HCT116 (cell line): ENCODE measurements around the gene CERS3. TPM values are rescaled to one million over a fixed set of nuclear protein-coding genes. Genes with fewer than 3 reads are reported as not detected.

Source experiments
- ATAC-seq: fragments of 200-7000 bp; cut with Tn5 transposase; 2 replicates; pipeline ENCODE4 v1.9.1; 2020; ENCODE audit warnings: mild to moderate bottlenecking, moderate library complexity
- BruUV-seq: library from RNA; stranded (reverse); fragments of 400-500 nt; replicated peaks from 2 replicates; lab custom pipeline; 2021; lab: Mats Ljungman, UMichigan
- CTCF ChIA-PET: fragments of 300-600 bp; sonication (Branson Sonifier 250); formaldehyde crosslinking; loops from one replicate; lab custom pipeline; 2021; ENCODE audit warnings: antibody characterized with exemption; lab: Charles Lee
- POLR2A ChIA-PET: fragments of 300-600, 350-600 bp; sonication (Branson Sonifier 250); formaldehyde crosslinking; loops from one replicate; lab custom pipeline; 2021; ENCODE audit warnings: antibody characterized with exemption; lab: Charles Lee
- RAD21 ChIA-PET, 2 experiments: fragments of 300-600 bp; sonication (Branson Sonifier 250); formaldehyde crosslinking; loops; one replicate each; lab custom pipeline; 2023; ENCODE audit warnings: low total read pairs in 2 of 2; ENCODE audit not compliant: uncharacterized antibody in 2 of 2, unreplicated experiment in 2 of 2, low non-redundant PET in 1 of 2; lab: Charles Lee
- DNase-seq: peaks from one replicate; pipeline ENCODE4 v3.0.0-alpha.2; 2010; ENCODE audit warnings: low read depth, low spot score
- H2AFZ ChIP-seq: fragments of 200-600 bp; shearing (Covaris generic), sonication (generic); 2 replicates; pipeline ENCODE4 v1.6.1; 2017; ENCODE audit warnings: low read depth, mixed run types, mixed read lengths, antibody characterized with exemption, low read length; ENCODE audit not compliant: poor library complexity, severe bottlenecking
- H3K27ac ChIP-seq: 2 replicates; pipeline ENCODE4 v1.5.1; 2012; ENCODE audit warnings: low read depth, low read length
- H3K27me3 ChIP-seq: fragments of 200-600 bp; sonication (generic); 2 replicates; pipeline ENCODE4 v1.6.1; 2016; ENCODE audit warnings: mixed run types, low read length, mixed read lengths; ENCODE audit not compliant: insufficient read depth
- H3K36me3 ChIP-seq, 2 experiments: fragments of 200-500 bp in 1 of 2; fragments of 200-600 bp in 1 of 2; sonication (Bioruptor generic) in 1 of 2; sonication (generic) in 1 of 2; 2 replicates each; pipeline versions ENCODE4 v1.5.1 to v1.6.1; 2014 to 2016; ENCODE audit warnings: low read length in 2 of 2, inconsistent platforms in 1 of 2, mixed read lengths in 1 of 2, mixed run types in 1 of 2; ENCODE audit not compliant: insufficient read depth in 2 of 2, control insufficient read depth in 1 of 2
- H3K4me1 ChIP-seq, 2 experiments: fragments of 200-600 bp in 1 of 2; sonication (generic) in 1 of 2; 2 replicates each; pipeline versions ENCODE4 v1.5.1 to v1.6.1; 2012 to 2017; ENCODE audit warnings: low read length in 2 of 2, inconsistent platforms in 1 of 2, mild to moderate bottlenecking in 1 of 2, mixed read lengths in 1 of 2, mixed run types in 1 of 2, moderate library complexity in 1 of 2; ENCODE audit not compliant: insufficient read depth in 2 of 2, control insufficient read depth in 1 of 2
- H3K4me2 ChIP-seq: fragments of 200-600 bp; sonication (generic); 2 replicates; pipeline ENCODE4 v1.6.1; 2017; ENCODE audit warnings: mixed run types, low read length, mixed read lengths
- H3K4me3 ChIP-seq, 2 experiments: fragments of 200-600 bp in 1 of 2; sonication (generic) in 1 of 2; replicated peaks in 1 of 2; 2 replicates each; pipeline ENCODE4 v1.5.1; 2011 to 2016; ENCODE audit warnings: low read length in 2 of 2, control low read depth in 1 of 2, low read depth in 1 of 2, mild to moderate bottlenecking in 1 of 2, mixed read lengths in 1 of 2, mixed run types in 1 of 2
- H3K79me2 ChIP-seq: fragments of 200-600 bp; sonication (generic); 2 replicates; pipeline ENCODE4 v1.6.1; 2017; ENCODE audit warnings: mild to moderate bottlenecking, mixed run types, low read length, moderate library complexity, mixed read lengths; ENCODE audit not compliant: insufficient read depth
- H3K9ac ChIP-seq: fragments of 200-600 bp; sonication (generic); 2 replicates; pipeline ENCODE4 v1.6.1; 2016; ENCODE audit warnings: low read length, mixed read lengths
- H3K9me2 ChIP-seq: fragments of 200-600 bp; sonication (generic), shearing (Covaris generic); 2 replicates; pipeline ENCODE4 v1.6.1; 2017; ENCODE audit warnings: mixed run types, mild to moderate bottlenecking, moderate library complexity; ENCODE audit not compliant: insufficient read depth
- H3K9me3 ChIP-seq, 2 experiments: fragments of 200-500 bp in 1 of 2; fragments of 200-600 bp in 1 of 2; sonication (Bioruptor generic) in 1 of 2; sonication (generic) in 1 of 2; 2 replicates each; pipeline ENCODE4 v1.6.1; 2014 to 2017; ENCODE audit warnings: low read length in 2 of 2, mixed read lengths in 2 of 2, inconsistent platforms in 1 of 2, low read depth in 1 of 2, mild to moderate bottlenecking in 1 of 2, mixed run types in 1 of 2, moderate library complexity in 1 of 2; ENCODE audit not compliant: control insufficient read depth in 1 of 2, insufficient read depth in 1 of 2
- H4K20me1 ChIP-seq: fragments of 200-600 bp; sonication (generic), shearing (Covaris generic); 2 replicates; pipeline ENCODE4 v1.6.1; 2017; ENCODE audit warnings: mixed run types, mild to moderate bottlenecking, moderate library complexity; ENCODE audit not compliant: insufficient read depth
- CBX3 ChIP-seq: IDR thresholded peaks from 2 replicates; pipeline ENCODE4 v1.6.1; 2012; ENCODE audit warnings: low read depth
- EGR1 ChIP-seq: IDR thresholded peaks from 2 replicates; pipeline ENCODE4 v1.6.1; 2012; ENCODE audit warnings: low read depth
- ELF1 ChIP-seq: IDR thresholded peaks from 2 replicates; pipeline ENCODE4 v1.6.1; 2012; ENCODE audit warnings: low read depth, borderline replicate concordance
- EZH2 ChIP-seq: fragments of 200-600 bp; sonication (generic); IDR thresholded peaks from 2 replicates; pipeline ENCODE4 v1.6.1; 2017; ENCODE audit warnings: antibody characterized with exemption, mixed run types
- EZH2phosphoT487 ChIP-seq: fragments of 200-600 bp; IDR thresholded peaks from 2 replicates; pipeline ENCODE4 v1.6.1; 2018; ENCODE audit warnings: antibody characterized with exemption, borderline replicate concordance
- JUND ChIP-seq: IDR thresholded peaks from 2 replicates; pipeline ENCODE4 v1.6.1; 2012
- POLR2AphosphoS5 ChIP-seq: IDR thresholded peaks from 2 replicates; pipeline ENCODE4 v1.6.1; 2011; ENCODE audit warnings: mild to moderate bottlenecking, low read depth, low read length, moderate library complexity
- RAD21 ChIP-seq: IDR thresholded peaks from 2 replicates; pipeline ENCODE4 v1.6.1; 2012; ENCODE audit warnings: low read depth, mild to moderate bottlenecking
- SIN3A ChIP-seq: IDR thresholded peaks from 2 replicates; pipeline ENCODE4 v1.6.1; 2012; ENCODE audit warnings: low read depth
- SRF ChIP-seq: IDR thresholded peaks from 2 replicates; pipeline ENCODE4 v1.6.1; 2012; ENCODE audit warnings: low read depth
- TCF7L2 ChIP-seq: IDR thresholded peaks from 2 replicates; pipeline ENCODE4 v1.7.0; 2011; ENCODE audit warnings: borderline replicate concordance, inconsistent platforms; ENCODE audit not compliant: insufficient read depth, insufficient read length; ENCODE audit errors: extremely low read depth
- YY1 ChIP-seq: IDR thresholded peaks from 2 replicates; pipeline ENCODE4 v1.6.1; 2011; ENCODE audit warnings: low read length, low read depth, moderate library complexity, mild to moderate bottlenecking; ENCODE audit not compliant: insufficient replicate concordance; ENCODE audit errors: extremely low read depth
- ZFX ChIP-seq: fragments of 450-650 bp; IDR thresholded peaks from 2 replicates; pipeline ENCODE4 v1.6.1; 2017
- ZNF274 ChIP-seq: fragments of 200-500 bp; sonication (Bioruptor generic); IDR thresholded peaks from 2 replicates; pipeline ENCODE4 v1.6.1; 2014; ENCODE audit warnings: mild to moderate bottlenecking, low read depth, low read length, inconsistent platforms
- intact Hi-C: fragments of 100-400 bp; cut with micrococcal nuclease; formaldehyde crosslinking; loops from 2 replicates; pipeline ENCODE4 v1.10.0; 2022
- total RNA-seq: library from RNA; stranded (reverse); gene quantifications from one replicate; pipeline ENCODE4 v1.2.1, GENCODE V29; 2021; ENCODE audit not compliant: unreplicated experiment
- TF ChIP-seq, protein P1 (sequence below), 3 experiments: fragments of 200-600 bp in 1 of 3; sonication (generic) in 1 of 3; IDR thresholded peaks in 2 of 3; conservative IDR thresholded peaks in 1 of 3; 2 replicates each; pipeline ENCODE4 v1.5.1; 2012 to 2017; ENCODE audit warnings: low read depth in 2 of 3, low read length in 2 of 3, antibody characterized with exemption in 1 of 3, borderline replicate concordance in 1 of 3, control low read depth in 1 of 3, mild to moderate bottlenecking in 1 of 3, mixed read lengths in 1 of 3, mixed run types in 1 of 3, moderate library complexity in 1 of 3; ENCODE audit not compliant: insufficient read depth in 1 of 3
- TF ChIP-seq, protein P2 (sequence below): IDR thresholded peaks from 2 replicates; pipeline ENCODE4 v1.6.1; 2012
- TF ChIP-seq, protein P3 (sequence below): IDR thresholded peaks from 2 replicates; pipeline ENCODE4 v1.6.1; 2012
- TF ChIP-seq, protein P4 (sequence below): IDR thresholded peaks from 2 replicates; pipeline ENCODE4 v1.6.1; 2012; ENCODE audit warnings: low read depth

CERS3 gene
- total RNA-seq, 1 experiment from 2014 or later: not detected

DNA sequence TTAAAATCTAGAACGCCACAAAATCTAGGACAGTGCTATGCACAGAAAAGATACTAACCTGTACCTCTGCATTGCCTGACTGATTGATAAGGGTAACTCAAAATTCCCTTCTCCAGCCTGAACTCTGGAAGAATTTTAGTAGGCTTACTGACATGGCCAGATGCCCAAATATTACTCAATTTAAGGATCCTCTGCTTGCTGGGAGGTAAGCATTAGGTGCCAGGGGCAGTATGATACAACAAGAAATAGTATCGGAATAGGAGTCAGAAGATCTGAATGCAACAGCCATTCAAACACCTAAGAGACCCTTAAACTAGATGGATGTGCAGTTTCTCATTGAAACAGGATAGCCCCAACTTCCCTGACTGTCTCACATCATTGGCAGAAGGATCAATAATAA, 45.4 kb downstream of the CERS3 start:
- intact Hi-C loops: no loop called here
- POLR2A ChIA-PET: no interaction called here
- H3K4me1 ChIP-seq: no peaks in the 10 kb centered on the region
- DNase-seq (no peak), ATAC-seq (no peak)
- H3K4me2 ChIP-seq: no peak overlapping the region
- no peak overlapping the region for H2AFZ ChIP-seq
- no peak overlapping the region for H3K4me3 ChIP-seq
- RAD21 ChIA-PET: no interaction called here
- TF ChIP-seq TCF7L2 (no peak), ZFX (no peak), EZH2phosphoT487 (no peak), RAD21 (no peak), ZNF274 (no peak), ELF1 (no peak), SIN3A (no peak), EZH2 (no peak), JUND (no peak), POLR2AphosphoS5 (no peak), YY1 (no peak), SRF (no peak), CBX3 (no peak), EGR1 (no peak)
- TF ChIP-seq, protein P1, sequence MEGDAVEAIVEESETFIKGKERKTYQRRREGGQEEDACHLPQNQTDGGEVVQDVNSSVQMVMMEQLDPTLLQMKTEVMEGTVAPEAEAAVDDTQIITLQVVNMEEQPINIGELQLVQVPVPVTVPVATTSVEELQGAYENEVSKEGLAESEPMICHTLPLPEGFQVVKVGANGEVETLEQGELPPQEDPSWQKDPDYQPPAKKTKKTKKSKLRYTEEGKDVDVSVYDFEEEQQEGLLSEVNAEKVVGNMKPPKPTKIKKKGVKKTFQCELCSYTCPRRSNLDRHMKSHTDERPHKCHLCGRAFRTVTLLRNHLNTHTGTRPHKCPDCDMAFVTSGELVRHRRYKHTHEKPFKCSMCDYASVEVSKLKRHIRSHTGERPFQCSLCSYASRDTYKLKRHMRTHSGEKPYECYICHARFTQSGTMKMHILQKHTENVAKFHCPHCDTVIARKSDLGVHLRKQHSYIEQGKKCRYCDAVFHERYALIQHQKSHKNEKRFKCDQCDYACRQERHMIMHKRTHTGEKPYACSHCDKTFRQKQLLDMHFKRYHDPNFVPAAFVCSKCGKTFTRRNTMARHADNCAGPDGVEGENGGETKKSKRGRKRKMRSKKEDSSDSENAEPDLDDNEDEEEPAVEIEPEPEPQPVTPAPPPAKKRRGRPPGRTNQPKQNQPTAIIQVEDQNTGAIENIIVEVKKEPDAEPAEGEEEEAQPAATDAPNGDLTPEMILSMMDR (IDR thresholded peaks at IDR 0.05 in 2 of 3, conservative IDR thresholded peaks at IDR 0.05 in 1 of 3; ENCODE audit: borderline replicate concordance in 1 of 3, insufficient read depth in 1 of 3, low read depth in 2 of 3, low read length in 2 of 3): no peak
- TF ChIP-seq, protein P2, sequence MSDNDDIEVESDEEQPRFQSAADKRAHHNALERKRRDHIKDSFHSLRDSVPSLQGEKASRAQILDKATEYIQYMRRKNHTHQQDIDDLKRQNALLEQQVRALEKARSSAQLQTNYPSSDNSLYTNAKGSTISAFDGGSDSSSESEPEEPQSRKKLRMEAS: no peak
- TF ChIP-seq, protein P3, sequence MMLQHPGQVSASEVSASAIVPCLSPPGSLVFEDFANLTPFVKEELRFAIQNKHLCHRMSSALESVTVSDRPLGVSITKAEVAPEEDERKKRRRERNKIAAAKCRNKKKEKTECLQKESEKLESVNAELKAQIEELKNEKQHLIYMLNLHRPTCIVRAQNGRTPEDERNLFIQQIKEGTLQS: no peak
- TF ChIP-seq, protein P4, sequence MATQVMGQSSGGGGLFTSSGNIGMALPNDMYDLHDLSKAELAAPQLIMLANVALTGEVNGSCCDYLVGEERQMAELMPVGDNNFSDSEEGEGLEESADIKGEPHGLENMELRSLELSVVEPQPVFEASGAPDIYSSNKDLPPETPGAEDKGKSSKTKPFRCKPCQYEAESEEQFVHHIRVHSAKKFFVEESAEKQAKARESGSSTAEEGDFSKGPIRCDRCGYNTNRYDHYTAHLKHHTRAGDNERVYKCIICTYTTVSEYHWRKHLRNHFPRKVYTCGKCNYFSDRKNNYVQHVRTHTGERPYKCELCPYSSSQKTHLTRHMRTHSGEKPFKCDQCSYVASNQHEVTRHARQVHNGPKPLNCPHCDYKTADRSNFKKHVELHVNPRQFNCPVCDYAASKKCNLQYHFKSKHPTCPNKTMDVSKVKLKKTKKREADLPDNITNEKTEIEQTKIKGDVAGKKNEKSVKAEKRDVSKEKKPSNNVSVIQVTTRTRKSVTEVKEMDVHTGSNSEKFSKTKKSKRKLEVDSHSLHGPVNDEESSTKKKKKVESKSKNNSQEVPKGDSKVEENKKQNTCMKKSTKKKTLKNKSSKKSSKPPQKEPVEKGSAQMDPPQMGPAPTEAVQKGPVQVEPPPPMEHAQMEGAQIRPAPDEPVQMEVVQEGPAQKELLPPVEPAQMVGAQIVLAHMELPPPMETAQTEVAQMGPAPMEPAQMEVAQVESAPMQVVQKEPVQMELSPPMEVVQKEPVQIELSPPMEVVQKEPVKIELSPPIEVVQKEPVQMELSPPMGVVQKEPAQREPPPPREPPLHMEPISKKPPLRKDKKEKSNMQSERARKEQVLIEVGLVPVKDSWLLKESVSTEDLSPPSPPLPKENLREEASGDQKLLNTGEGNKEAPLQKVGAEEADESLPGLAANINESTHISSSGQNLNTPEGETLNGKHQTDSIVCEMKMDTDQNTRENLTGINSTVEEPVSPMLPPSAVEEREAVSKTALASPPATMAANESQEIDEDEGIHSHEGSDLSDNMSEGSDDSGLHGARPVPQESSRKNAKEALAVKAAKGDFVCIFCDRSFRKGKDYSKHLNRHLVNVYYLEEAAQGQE: no peak
- peaks cover 0 to under 1% of the 10 kb centered on the region in 2 experiments; a peak in 1 of 4 replicates for H3K9me3 ChIP-seq
- BruUV-seq: no TSS peak
- no peak overlapping the region for H3K9ac ChIP-seq
- H3K27ac ChIP-seq: no peak overlapping the region
- H4K20me1 ChIP-seq: no peaks in the 10 kb centered on the region
- CTCF ChIA-PET: no interaction called here
- H3K9me2 ChIP-seq: no peaks in the 10 kb centered on the region
- H3K27me3 ChIP-seq: no peaks in the 10 kb centered on the region
- H3K79me2 ChIP-seq: no peaks in the 10 kb centered on the region
- no peaks in the 10 kb centered on the region for H3K36me3 ChIP-seq
